ENCODE measurements around the gene SCAPER.
"Not testable (repeated sequence)": the region's sequence is repeated elsewhere in the genome, so short reads cannot be mapped to it uniquely, and the experiment has no call there.

SCAPER gene

DNA sequence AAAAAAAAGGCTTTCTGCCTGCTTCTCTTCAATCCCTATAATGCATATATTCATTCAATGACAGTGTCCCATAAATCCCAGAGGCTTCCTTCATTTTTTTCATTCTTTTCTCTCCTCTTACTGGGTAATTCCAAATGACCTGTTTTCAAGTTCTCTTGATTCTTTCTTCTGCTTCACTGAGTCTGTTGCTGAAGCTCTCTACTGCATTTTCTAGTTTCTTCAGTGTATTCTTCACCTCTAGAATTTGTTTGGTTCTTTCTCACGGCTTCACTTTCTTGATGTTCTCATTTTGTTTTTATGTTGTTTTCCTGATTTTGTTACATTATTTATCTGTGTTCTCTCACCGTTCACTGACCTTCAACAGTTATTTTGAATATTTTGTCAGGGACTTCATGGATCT lies 141.6 kb downstream of the SCAPER start:
- DNase-seq = no peak

DNA sequence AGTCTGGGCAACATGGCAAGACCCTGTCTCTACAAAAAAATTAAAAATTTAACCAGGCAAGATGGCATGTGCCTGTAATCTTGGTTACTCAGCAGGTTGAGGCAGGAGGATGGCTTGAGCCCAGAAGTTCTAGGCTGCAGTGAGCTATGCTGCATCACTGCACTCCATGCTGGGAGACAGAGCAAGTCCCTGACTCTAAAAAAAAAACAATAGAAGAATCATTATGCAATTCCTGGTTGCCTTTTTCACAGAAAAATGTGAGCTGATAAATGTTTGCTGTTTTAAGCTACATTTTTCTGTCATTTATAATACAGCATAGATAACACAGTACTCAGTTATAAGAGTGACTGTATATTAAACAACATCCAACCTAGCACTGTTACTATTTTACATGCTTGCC lies 148.8 kb downstream of the SCAPER start:
- DNase-seq = no peak

DNA sequence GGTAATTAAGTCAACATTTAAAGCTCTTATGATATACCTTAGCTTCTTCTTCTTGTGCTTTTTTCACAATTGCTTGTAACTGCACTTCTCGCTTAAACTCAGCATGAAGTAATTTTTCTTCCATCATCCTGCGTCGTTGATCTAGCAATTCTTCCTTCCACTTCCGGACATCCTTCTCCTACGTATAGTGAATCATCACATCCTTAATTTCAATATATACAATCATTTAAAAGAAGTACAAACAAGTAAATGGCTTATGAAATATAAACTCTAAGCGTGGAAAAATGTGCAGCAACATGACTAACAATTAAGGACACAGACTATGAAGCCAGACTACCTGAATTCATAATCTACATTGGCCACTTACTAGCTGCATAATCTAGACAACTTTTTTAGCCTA lies 151.4 kb downstream of the SCAPER start:
- no peak for DNase-seq

DNA sequence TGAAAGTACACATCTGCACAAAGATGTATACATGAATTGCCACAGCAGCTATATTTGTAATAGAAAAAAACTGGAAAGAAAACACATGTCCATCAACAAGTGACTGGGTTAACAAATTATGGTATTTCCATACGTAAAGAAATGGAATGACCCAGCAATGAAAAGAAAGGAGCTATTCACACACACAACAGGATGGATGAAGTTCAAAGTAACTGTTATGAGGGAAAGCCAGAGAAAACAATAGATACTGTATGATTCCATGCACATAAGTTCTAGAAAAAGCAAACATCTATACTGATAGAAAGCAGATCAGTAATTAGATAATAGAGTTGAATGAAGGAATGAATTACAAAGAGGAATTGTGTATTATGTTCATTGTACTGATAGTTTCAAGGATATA lies 152.0 kb downstream of the SCAPER start:
- no peak for DNase-seq

DNA sequence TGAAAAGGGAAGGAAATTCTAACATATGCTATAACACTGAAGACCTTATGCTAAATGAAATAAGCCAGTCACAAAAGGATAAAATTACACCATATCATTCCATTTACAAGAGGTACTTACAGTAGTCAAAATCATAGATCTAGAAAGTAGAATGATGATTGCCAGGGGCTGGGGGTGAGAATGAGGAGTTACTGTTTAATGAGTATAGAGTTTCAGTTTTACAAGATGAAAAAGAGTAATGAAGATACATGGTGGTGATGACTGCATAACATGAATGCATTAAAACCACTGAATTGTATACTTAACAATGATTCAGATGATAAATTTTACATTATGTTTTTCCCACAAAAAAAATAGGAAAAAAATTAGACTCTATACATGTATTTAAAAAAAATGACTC lies 152.6 kb downstream of the SCAPER start:
- DNase-seq = peak; percentile 52

DNA sequence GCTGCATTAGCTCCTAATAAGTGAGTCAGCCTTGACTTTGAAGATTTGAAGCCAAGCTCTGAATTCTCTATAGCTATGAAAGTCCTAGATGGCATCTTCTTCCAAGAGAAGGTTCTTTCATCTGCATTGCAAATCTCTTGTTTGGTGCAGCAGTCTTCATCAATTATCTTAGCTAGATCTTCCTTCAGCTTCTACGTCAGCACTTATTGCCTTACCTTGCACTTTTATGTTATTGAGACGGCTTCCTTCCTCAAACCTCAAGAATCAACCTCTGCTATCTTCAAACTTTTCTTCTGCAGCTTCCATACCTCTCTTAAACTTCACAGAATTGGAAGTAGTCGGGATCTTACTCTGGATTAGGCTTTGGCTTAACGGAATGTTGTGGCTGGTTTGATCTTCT lies 167.6 kb downstream of the SCAPER start:
- no peak for DNase-seq

DNA sequence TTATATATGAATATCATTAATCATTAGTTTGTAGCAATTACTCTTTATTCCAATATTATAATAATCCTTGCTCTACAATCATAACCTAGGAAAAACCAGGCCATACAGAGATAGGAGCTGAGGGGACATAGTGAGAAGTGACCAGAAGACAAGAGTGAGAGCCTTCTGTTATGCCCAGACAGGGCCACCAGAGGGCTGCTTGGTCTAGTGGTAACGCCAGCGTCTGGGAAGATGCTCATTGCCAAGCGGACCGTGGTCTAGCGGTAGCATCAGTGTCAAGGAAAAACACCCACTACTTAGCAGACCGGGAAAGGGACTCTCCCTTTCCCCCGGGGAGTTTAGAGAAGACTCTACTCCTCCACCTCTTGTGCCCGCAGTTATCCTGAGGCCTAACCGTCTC lies 172.8 kb downstream of the SCAPER start:
- peak; percentile 17 for DNase-seq

DNA sequence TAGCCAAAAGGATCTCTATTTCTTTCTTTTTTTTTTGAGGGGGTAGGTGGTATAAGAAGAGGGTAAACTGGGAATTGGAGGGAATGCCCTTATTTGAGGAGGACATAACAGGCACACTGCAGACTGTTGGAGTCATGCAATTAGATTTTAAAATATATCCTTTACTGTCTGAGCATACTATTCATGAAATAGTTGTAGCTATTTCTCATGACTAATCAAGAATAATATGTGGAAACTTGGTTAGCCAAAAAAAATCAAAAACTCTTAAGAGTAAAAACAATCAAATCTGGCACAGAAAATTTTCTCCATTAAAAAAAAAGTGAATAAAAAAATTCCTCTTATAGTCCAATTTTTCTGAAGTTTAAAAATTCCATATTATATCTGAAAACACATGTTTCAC lies 174.9 kb downstream of the SCAPER start:
- no peak for DNase-seq

DNA sequence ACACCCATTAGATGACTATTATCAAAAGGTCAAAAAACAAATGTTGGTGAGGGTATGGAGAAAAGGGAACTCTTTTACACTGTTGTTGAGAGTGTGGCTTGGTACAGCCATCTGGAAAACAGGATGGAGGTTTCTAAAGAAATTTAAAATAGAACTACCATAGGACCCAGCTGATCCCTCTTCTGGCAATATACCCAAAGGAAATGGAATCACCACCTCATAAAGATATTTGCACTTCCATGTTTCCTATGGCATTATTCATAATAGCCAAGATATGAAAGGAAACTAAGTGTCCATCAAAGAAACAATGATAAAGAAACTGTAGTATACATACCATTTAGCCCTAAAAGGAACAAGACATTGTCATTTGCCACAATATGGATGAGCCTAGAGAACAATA lies 186.3 kb downstream of the SCAPER start:
- DNase-seq = no peak

DNA sequence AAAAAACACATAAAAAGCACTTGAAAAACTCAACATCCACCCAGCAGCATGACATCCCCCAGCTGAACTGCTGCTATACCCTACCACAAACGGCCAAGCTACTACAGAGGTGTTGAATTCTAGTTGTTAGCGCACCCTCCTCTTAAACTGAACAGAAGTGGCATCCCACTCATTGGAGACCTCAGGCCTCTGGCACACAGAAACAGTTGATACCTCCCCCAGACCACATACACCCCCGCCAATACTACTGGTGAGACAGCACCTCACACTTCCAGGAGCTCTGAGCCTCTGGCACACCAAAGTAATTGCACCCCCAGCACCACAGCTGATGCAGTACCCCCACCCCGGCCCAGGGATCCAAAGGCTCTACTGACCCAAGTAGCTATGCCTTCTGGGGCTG lies 190.2 kb downstream of the SCAPER start:
- no peak for DNase-seq

DNA sequence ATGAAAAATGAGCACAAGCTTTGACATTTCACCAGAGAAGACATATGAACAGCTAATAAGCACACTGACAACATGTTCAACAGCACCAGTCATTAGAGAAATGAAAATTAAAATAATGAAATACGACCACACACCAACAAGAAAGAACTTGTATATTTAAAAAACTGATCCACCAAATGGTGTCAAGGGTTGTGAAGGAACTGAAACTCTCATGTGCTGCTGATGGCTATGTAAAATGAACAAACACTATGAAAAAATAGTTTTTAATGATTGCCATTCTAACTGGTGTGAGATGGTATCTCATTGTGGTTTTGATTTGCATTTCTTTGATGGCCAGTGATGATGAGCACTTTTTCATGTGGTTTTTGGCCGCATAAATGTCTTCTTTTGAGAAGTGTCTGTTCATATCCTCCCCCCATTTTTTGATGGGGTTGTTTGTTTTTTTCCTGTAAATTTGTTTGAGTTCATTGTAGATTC lies 193.8 kb downstream of the SCAPER start:
- no peak for DNase-seq

DNA sequence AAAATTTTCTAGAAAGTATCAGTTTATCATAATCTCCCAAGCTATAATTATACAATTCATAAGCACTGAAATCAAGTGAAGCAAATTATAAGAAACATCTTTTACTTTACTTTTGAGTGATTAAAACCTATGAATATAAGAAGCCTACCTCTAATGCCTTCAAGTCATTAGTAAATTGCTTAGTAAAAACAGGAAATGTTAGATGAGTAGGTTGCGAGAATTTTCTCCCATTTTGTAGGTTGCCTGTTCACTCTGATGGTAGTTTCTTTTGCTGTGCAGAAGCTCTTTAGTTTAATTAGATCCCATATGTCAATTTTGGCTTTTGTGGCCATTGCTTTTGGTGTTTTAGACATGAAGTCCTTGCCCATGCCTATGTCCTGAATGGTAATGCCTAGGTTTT lies 201.1 kb downstream of the SCAPER start:
- not testable (repeated sequence) for DNase-seq

DNA sequence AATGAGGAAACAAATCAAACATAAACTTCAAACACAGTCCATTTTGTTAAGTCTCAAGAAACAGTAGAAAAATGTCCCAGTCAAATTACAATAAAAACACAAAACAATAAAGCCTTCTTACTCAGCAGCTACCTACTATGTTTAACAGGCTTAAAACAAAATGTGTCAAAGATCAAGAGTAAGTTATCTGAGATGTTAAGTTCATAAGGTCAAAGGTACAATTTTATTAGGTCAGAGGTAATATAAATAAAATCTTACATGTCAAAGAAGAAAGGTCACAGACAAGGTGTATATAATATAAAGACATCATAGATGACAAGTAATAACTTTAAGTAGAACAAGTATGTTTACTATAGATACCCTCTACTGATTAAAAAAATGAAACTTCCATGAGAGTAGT lies 208.3 kb downstream of the SCAPER start:
- DNase-seq = no peak

DNA sequence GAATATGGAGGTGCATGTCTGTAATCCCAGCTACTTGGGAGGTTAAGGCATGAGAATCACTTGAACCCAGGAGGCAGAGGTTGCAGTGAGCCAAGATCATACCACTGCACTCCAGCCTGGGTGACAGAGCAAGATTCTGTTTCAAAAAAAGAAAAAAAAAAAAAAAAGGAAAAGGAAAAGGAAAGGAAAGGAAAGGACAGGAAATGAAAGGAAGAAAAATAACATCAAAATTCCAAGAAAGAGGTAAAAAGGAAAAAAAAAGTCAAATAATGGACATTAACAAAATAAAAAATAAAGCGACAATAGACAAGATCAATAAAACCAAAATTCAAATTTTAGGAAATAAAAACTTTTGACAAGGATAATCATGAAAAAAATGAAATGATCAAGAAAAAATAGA lies 212.6 kb downstream of the SCAPER start:
- not testable (repeated sequence) for DNase-seq

DNA sequence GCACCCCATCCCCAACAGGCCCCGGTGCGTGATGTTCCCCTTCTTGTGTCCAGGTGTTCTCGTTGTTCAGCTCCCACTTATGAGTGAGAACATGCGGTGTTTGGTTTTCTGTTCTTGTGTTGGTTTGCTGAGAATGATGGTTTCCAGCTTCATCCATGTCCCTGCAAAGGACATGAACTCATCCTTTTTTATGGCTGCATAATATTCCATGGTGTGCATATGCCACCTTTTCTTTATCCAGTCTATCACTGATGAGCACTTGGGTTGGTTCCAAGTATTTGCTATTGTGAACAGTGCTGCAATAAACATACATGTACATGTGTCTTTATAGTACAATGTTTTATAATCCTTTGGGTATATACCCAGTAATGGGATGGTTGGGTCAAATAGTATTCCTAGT lies 217.5 kb downstream of the SCAPER start:
- DNase-seq = not testable (repeated sequence)

DNA sequence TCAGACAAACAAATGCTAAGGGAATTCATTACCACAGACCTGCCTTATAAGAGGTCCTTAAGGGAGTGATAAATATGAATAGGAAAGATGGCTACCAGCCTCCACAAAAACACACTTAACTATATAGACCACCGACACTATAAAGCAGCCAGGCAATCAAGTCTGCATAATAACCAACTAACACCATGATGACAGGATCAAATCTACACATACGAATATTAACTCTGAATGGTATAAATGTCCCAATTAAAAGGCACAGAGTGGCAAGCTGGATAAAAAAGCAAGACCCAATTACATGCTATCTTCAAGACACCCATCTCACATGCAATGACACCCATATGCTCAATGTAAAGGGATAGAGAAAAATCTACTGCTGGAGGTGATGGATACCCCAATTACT lies 221.1 kb downstream of the SCAPER start:
- no peak for DNase-seq

DNA sequence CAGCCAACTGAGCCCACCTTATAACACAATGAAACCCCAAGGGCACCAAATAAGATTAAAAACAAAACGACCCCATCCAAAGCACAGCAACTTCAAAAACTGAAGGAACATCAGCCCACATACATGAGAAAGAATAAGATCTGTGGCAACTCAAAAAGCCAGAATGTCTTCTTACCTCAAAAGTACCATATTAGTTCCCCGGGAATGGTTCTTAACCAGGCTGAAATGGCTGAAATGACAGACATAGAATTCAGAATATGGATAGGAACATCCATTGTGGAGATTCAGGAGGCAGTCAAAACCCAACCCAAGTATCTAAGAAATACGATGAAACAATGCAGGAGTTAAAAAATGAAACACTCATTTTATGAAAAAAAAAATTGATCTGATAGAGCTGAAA lies 222.3 kb downstream of the SCAPER start:
- no peak for DNase-seq

DNA sequence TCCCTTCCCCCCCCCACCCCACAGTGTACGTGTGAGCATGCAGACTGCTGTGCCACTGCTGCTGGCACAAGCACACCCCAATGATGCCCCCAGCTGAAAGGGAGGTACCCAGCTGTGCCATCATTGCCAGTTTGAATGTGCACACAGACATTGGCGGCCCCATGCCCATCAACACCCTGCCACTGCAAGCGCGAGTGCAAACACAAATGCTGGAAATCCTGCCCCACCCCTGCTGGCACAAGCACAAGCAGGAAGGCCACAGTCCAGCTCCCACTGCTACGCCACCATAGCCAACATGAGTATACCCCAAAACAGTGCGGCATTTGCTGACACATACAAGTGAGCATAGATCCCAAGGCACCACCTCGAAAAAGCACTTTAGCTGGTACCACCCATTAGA lies 222.9 kb downstream of the SCAPER start:
- no peak for DNase-seq

DNA sequence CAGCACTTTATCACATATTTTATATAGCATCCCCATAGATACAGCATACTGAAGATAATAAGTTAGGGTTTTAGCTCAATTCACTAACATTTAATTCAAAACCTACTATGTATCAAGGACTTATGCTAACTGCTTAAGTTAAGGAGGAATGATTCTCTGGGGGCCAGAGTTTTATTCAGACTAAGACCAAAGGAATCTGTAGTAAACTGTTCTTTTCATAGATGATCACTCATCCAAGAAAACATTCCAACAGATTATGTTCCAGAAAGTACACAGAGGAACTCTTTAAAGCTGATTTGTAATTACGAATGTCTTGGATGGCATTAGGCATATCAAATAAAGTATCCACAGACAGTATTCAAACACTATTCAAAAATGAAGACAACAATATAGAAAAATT lies 226.4 kb downstream of the SCAPER start:
- DNase-seq = no peak

DNA sequence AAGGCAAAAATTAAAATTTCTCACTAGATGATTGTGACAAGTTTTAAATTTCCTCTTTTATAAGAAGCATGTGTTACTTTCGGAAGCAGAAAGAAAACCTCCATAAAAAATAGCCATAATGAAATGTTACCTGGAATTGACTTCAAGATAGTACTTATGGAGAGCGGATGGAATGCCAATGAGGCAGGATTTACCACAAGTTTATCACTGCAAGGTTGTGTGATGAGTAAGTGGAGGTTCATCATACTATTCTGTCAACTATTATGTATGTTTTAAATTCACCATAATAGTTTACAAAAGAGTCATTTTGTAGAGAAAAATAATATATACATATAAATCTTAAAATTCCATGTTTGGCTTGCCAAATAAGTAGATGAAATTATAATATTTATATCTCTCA lies 230.3 kb downstream of the SCAPER start:
- DNase-seq = no peak

DNA sequence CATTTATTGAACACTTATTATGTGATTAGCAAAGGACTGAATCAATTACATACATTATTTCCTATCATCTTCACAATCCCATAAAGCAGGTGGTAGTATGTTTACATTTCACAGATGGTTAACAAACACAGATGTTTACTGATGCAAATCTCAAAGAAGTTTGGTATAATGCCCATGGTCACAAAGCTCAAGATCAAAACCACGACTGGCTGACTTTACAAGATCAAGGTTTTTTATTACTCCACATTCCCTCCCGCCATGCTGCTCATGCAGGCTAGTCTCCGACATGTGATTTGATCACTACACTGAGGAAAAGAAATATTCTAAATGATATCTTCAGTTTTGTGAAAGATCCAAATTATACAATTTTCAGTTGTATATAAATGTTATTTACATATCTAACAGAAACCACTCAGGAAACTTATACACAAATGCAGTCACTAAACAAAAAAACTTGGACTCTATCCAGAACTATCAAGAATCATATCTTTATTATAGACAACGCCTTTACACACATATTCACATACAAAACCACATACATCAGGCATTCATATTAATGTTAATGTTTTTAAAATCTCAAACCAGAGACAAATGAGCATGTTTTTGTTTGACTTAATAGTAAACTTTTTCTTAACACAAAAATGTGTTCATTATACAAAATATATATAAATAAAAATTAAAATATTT lies 235.5 kb downstream of the SCAPER start:
- DNase-seq = no peak

DNA sequence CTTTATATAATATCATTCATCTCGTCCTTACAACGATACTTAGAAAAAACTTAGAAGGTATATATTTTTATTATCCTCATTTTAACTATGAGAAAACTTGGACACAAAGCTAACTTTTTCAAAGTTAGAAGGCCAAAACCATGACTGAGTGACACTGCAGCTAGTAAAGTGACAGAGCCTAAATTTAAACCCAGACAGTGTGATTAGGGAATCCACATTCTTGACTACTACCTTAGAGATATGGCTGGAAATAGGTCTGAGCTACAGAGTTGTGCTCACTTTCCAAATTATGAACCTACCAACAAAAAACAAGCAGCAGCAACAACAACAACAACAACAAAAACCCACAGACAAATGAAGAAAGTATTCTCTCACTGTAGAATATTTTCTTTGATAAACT lies 236.2 kb downstream of the SCAPER start:
- DNase-seq = no peak

DNA sequence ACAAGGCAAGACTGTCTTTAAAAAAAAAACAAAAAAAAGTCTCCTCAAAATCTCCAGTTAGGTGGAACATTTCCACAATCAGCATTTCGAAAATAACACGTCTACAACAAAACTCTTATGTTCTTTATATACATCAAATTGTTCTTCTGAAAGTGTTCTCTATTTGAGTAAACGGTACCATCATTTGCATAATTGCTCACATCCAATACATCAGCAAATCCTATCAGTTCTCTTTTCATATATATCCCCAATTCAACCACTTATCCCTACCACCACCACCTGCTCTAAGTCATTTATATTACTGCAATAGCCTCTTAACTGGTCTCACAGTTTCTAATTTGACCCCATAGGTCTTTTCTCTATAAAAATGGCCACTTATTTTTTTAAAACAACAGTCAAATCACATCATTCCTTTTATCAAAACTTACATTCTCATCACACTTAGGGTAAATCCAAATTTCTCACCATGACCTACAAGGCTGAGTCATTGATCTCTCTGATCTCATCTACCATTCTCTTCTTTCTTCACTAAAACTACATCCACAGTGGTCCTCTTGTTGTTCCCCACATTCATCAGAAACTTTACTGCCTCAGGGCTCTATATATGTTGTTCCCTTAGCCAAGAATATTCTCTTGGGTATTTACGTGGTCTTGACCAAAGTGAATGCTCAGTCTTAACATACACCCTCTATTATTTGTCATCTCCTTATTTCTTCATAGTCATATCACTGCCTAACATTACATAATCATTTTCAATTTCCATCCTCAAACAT lies 237.0 kb downstream of the SCAPER start:
- no peak for DNase-seq

DNA sequence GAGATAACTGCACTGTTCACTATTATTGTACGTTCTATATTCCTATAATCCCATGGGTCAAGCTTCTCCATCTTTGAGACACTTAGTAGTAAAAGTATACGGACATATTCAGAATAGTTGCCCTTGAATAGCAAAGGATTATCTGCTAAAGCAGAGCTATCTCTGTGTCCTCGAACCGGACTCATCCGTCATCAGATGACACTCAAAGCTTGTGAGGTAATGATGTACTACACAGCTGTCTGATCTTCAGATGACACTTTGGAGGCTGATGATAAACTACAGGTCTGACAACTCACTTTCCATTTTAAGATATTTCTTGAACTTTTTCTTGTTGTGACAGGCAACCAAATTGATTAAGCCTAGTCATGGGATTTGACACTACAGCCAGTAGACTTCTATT lies 240.2 kb downstream of the SCAPER start:
- no peak for DNase-seq

DNA sequence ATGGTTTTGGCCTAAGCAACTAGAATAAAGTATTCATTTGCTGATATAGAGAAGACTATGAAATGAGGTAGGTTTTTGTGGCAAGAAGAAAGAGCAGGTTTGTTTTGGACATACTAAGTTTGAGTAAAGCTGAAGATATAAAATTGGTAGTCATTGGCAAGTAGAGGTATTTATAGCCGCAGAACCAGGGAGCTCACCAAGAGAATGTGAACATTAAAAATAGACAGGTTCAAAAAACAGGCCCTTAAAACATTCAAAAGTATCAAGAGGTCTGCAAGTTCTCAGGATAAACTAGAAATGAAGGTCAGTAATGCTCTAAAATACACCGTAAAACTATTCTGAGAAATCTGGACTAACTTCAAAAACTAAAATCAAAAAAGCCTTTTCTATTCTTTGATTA lies 240.7 kb downstream of the SCAPER start:
- no peak for DNase-seq

Measured in stimulated activated CD4-positive, alpha-beta T cell treated with anti-CD3 and anti-CD28 coated beads, Interleukin-15, amount 100 ng/mL, for 24 hours (primary cell).